Activated CD8-positive, alpha-beta memory T cell treated with anti-CD3 and anti-CD28 coated beads, Interleukin-2, amount 50 U/mL, for 24 hours (primary cell): ENCODE results near the gene NMNAT3.

Experiments
- DNase-seq: peaks from one replicate; pipeline ENCODE4 v3.0.0-alpha.2; 2020; ENCODE audit errors: extremely low read depth

Gene NMNAT3

DNA sequence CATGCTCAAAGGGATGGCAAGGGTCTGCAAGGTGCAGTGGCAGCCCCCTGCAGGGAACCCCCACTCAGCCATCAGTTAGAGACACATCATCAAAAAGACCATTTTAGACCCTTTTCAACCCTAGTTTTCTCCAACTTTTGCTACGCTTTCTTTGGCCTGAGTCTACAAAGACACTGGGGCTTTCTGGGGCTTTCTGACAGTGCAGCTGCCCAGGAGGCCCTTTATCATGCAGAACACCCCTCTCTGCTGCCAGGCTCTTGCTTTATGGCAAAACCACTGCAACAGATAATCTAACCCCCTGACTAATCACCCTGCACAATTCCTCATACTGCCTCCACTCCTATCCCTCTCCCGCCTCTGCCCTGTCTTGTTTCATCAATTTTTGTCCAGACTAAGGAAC lies 2.4 kb downstream of the NMNAT3 start:
- DNase-seq: no peak

GRCh38 chr3:139674571-139675260 lies 3.1 kb downstream of the NMNAT3 start:
- no peak for DNase-seq

- no peak for DNase-seq
Measured at GRCh38 chr3:139672884-139673283, 4.9 kb downstream of the NMNAT3 start.

GRCh38 chr3:139671863-139672646 lies 5.7 kb downstream of the NMNAT3 start:
- DNase-seq: no peak

GRCh38 chr3:139671107-139671506 lies 6.7 kb downstream of the NMNAT3 start:
- DNase-seq: no peak

DNA sequence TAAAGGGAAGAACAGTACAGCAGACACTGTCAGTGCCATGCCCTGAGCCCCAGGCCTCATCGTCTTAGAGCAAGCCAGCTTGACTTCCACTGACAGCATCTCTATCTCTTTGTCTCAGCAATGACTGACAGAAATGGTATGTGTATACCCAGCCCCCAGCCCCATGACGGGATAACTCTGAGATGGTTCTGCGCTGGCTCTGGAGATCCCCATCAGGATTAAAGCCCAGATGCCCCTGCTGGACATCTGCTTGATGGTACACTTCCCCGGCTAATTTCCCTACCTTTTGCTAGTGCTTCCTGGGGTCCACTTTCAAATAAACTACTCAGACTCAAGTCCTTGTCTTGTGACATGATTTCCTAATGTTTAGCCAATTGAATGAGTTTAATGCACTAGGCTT lies 7.6 kb downstream of the NMNAT3 start:
- DNase-seq: no peak

GRCh38 chr3:139668332-139668731 lies 9.4 kb downstream of the NMNAT3 start:
- no peak for DNase-seq

- DNase-seq: no peak
Measured at GRCh38 chr3:139664958-139665357, 12.8 kb downstream of the NMNAT3 start.

DNA sequence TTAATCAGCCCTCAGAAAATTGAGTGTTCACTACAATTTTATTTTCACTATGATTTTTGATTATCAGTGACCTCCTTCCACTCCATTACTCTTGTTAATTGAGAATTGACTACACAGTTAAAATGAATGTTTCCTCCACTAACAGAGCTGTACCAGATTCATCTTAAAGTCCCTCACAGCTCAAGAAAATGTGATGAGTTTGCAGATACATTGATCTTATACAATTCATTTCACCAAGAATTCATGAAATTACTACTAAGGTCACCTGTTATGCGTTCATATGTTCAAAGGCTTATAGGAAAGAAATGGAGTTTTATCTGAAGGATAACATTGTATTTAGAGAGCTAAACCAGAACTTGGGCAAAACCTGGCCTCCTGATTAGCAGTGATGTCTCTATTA lies 17.5 kb downstream of the NMNAT3 start:
- no peak for DNase-seq

- DNase-seq: no peak
Measured at GRCh38 chr3:139659511-139659910, 18.3 kb downstream of the NMNAT3 start.

DNA sequence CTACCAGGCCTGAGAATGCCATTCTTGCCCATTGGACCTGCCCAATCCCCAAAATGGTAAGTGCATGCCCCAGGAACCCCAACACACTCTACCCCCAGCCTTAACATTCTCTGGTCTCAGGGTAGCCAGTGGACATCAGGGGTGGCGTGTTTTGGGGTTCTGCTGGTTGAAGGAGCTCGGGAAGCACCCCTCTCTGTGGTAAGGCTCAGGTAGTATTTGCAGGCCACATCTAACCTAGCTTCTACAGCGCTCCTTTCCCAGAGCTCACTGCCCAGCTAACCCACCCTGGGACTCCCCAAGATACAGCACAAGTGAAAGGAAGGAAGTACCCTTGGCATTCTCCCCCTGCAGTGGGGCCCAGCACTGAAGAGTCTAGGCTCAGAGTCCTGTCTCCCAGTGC lies 19.8 kb downstream of the NMNAT3 start:
- no peak for DNase-seq

DNA sequence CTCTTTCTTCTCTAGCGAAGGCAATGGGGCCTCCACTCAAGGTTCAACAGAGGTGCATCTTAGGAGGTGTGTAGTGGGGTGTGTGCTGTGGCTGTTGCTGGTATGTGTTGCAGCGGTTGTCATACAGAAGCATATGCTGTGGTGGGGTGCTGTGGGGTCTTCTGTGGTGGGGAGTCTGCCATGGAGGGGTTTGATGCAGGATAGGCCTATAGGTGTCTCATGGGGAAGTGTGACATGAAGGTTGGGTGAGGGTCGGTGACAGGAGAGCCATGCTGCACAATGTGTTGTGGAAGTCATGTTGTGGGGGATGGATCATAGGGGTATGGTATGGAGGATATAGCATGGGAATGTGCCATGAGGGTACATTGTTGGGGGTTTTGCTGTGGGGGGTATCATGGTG lies 20.3 kb downstream of the NMNAT3 start:
- no peak for DNase-seq

DNA sequence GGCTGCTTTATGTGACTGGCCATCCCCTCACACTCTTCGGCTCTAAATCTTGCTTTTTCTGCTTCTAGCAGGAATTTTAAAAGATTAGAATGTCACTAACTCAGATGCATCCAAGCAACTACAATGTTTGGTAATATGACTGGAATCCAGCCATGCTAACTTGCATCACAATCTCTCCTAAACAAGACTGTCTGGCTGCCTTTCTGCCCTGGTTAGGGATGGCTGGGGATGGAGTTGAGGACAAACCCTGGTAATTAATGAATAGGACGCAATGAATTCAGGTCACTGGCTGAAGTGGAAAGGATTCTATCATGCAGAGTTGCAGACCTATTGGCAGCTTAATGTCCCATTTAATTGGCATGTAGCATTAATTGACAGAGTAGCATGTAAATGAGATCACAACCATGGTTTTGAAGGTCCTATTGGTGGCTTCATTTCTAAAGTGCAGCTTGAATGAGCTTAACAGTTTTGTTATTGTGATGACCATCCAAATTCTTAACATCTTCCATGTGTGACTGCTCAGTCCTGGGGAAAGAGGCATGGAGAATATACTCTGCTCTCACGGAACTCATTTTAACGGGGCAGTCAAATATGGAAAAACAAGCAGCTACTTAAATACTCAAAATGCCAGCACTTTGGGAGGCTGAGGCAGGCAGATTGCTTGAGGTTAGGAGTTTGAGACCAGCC lies 21.7 kb downstream of the NMNAT3 start:
- no peak for DNase-seq

DNA sequence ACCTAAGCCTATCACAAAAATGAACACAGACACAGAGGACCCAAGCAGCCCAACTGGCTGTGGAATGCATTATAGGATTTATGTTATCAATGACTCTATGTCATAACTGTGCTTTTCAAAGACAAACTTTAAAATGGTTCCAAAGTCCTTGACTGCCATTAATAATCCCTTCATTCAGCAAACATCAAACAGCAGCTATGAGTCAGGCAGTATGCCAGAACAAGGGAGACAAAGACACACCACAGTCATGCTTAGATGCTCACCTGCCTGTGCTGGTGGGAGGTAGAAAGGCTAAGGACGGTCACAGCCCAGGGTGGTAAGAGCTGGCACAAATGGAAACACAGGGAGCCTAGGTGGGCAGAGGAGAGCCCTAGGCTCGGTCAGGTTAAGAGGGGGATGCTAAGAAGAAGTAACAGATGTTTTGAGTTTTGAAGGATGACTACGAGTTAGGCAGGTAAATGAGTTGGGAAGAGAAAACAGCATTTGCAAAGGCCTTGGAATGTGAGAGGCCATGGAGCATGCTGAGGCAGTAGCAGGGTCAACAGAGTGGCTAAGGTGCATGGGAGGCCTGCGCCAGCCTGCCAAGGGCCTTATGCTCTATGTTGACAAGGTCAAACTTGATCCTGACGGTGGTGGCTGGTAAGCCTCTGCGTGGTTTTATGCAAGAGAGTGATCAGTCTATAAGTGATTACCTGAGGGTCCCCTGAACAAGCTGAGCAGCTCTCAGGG lies 23.0 kb downstream of the NMNAT3 start:
- DNase-seq: no peak

- no peak for DNase-seq
Measured at GRCh38 chr3:139653582-139653981, 24.2 kb downstream of the NMNAT3 start.

DNA sequence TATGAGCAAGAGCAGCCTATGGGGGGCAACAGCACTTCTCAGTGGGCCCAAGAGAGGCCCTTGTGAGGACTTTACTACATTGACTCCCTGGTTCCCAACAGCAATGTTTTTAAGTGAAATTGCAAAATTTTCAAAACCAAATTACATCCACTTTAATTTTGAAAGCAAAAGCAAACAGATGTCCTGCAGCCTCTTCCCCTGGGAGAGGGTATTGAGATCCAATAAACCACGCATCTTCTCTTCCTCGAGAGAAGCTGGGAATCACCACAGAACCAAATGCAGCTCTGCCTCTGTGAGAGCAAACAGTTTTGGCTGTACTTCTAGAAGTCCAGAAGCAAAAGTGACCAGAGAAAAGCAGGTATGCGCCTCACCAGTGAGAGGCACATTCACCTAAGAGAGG lies 25.2 kb downstream of the NMNAT3 start:
- DNase-seq: no peak

GRCh38 chr3:139647866-139648435 lies 29.8 kb downstream of the NMNAT3 start:
- no peak for DNase-seq

DNA sequence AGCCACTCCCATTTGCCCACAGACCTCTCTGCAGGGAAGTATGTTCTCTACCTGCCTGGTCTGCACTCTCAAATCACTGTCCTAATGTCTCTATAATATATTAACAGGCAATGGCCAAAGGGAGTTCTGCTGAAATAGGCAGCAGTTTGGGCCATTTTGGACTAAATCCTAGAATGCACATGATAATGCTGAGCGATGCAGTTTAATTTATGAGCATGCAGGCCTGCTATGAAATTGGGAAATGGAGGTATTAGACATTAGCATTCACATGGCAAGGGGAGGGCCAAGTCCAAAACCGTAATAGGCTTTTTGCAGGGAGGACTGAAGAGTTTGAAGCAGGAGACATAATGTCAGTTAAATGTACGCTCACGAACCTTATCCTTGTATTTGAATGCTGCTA lies 31.3 kb downstream of the NMNAT3 start:
- DNase-seq: no peak

DNA sequence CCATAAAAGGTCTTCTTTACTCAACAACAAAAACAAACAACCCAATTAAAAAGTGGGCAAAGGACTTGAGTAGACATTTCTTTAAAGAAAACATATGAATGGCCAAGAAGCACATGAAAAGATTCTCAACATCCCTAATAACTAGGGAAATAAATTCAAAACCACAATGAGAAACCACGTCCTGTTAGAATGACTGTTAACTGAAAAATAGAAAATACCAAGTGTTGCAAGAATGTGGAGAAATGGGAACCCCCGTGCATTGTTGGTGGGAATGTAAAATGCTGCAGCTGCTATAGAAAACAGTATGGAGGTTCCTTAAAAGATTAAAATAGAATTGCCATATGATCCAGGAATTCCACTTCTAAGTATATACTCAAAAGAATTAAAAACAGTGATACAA lies 34.8 kb downstream of the NMNAT3 start:
- DNase-seq: no peak

DNA sequence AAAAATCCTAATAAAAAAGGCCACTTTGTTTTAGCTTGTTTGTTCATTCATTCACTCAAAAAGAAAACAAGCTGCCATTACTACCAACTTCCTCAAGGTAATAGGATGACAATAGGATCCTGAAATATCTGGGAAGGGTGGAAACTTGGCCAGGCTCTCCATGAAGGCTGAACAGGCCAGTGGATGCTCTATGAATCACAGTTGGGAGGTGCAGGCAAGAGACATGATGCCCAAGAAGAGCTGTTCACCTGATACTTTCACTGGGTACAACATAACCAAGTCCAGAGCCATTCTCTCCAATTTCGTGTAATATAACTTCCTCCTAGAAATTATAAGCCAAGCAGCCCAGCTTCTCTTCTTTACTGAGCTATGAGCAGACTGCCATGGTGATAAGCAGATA lies 37.3 kb downstream of the NMNAT3 start:
- DNase-seq: no peak

- DNase-seq: no peak
Measured at GRCh38 chr3:139639662-139640061, 38.1 kb downstream of the NMNAT3 start.

DNA sequence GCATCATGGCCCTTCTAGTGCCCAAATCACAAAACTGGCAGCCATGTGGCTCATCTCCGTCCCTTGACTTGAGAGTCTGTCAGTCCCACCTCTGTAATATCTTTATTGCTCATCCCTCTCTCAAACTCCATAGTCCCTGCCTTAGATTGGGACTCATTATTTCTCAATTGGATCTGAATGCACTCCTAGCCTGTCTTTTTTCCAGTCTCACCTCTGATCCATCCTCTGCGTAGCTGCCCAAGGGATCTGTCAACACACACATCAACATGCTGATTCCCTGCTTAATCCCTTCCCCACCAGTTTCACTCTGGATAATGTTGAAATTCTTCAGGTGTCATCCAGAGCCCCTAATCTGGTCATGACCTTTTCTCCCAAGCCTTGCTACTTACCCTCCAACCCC lies 39.3 kb downstream of the NMNAT3 start:
- DNase-seq: no peak
